H9 (cell line): ENCODE results near the gene SUV39H1. TPM values are rescaled to one million over a fixed set of nuclear protein-coding genes. Genes with fewer than 3 reads are reported as not detected.

Experiments
- DNase-seq: peaks from one replicate; pipeline ENCODE4 v3.0.0-alpha.2; 2017
- H2AFZ ChIP-seq: one replicate; pipeline ENCODE4 v1.6.1; 2013; ENCODE audit warnings: mild to moderate bottlenecking, low read length, control low read depth, moderate library complexity
- H2AK5ac ChIP-seq: 2 replicates; pipeline ENCODE4 v1.6.1; 2013; ENCODE audit warnings: low read length, control low read depth, mixed read lengths; ENCODE audit not compliant: insufficient read length
- H2BK120ac ChIP-seq: one replicate; pipeline ENCODE4 v1.6.1; 2013; ENCODE audit warnings: low read depth, mild to moderate bottlenecking, low read length, control low read depth, inconsistent platforms; ENCODE audit not compliant: poor library complexity, severe bottlenecking
- H2BK12ac ChIP-seq: 2 replicates; pipeline ENCODE4 v1.6.1; 2013; ENCODE audit warnings: low read length, control low read depth, mixed read lengths, low read depth; ENCODE audit not compliant: insufficient read length
- H2BK15ac ChIP-seq: 2 replicates; pipeline ENCODE4 v1.6.1; 2013; ENCODE audit warnings: low read depth, low read length, control low read depth
- H2BK20ac ChIP-seq: one replicate; pipeline ENCODE4 v1.6.1; 2013; ENCODE audit warnings: low read depth, mild to moderate bottlenecking, low read length, control low read depth, inconsistent platforms; ENCODE audit not compliant: poor library complexity, severe bottlenecking
- H2BK5ac ChIP-seq: 2 replicates; pipeline ENCODE4 v1.6.1; 2013; ENCODE audit warnings: low read length, control low read depth, mixed read lengths; ENCODE audit not compliant: insufficient read length
- H3K14ac ChIP-seq: 2 replicates; pipeline ENCODE4 v1.6.1; 2013; ENCODE audit warnings: low read length, control low read depth; ENCODE audit not compliant: insufficient read depth
- H3K18ac ChIP-seq: 2 replicates; pipeline ENCODE4 v1.6.1; 2013; ENCODE audit warnings: low read depth, mild to moderate bottlenecking, mixed read lengths, low read length, control low read depth; ENCODE audit not compliant: insufficient read length
- H3K23ac ChIP-seq: 2 replicates; pipeline ENCODE4 v1.6.1; 2013; ENCODE audit warnings: low read length, control low read depth, mixed read lengths, low read depth; ENCODE audit not compliant: insufficient read length
- H3K23me2 ChIP-seq: 2 replicates; pipeline ENCODE4 v1.6.1; 2013; ENCODE audit warnings: low read depth, mild to moderate bottlenecking, mixed read lengths, low read length, control low read depth; ENCODE audit not compliant: insufficient read length, poor library complexity, severe bottlenecking
- H3K27ac ChIP-seq: 2 replicates; pipeline ENCODE4 v1.5.1; 2013; ENCODE audit warnings: low read length, control low read depth, mixed read lengths, low read depth; ENCODE audit not compliant: insufficient read length
- H3K27me3 ChIP-seq: 2 replicates; pipeline ENCODE4 v1.6.1; 2013; ENCODE audit warnings: low read length, control low read depth, inconsistent platforms; ENCODE audit not compliant: insufficient read depth
- H3K4ac ChIP-seq: 2 replicates; pipeline ENCODE4 v1.6.1; 2013; ENCODE audit warnings: low read depth, mild to moderate bottlenecking, control low read depth, inconsistent platforms, low read length, moderate library complexity
- H3K4me1 ChIP-seq: 2 replicates; pipeline ENCODE4 v1.6.1; 2013; ENCODE audit warnings: low read length, control low read depth, inconsistent platforms; ENCODE audit not compliant: insufficient read depth
- H3K4me2 ChIP-seq: 2 replicates; pipeline ENCODE4 v1.6.1; 2013; ENCODE audit warnings: low read length, control low read depth, mixed read lengths; ENCODE audit not compliant: insufficient read length, insufficient read depth
- H3K56ac ChIP-seq: 2 replicates; pipeline ENCODE4 v1.6.1; 2013; ENCODE audit warnings: low read depth, mild to moderate bottlenecking, mixed read lengths, low read length, control low read depth; ENCODE audit not compliant: insufficient read length
- H3K79me1 ChIP-seq: 2 replicates; pipeline ENCODE4 v1.6.1; 2013; ENCODE audit warnings: low read depth, mild to moderate bottlenecking, moderate library complexity, low read length, control low read depth, inconsistent platforms; ENCODE audit not compliant: insufficient read depth, poor library complexity, severe bottlenecking
- H3K79me2 ChIP-seq: 2 replicates; pipeline ENCODE4 v1.6.1; 2013; ENCODE audit warnings: low read length, control low read depth, inconsistent platforms; ENCODE audit not compliant: insufficient read depth
- H3K9ac ChIP-seq: 2 replicates; pipeline ENCODE4 v1.6.1; 2013; ENCODE audit warnings: low read length, control low read depth, mixed read lengths; ENCODE audit not compliant: insufficient read length; ENCODE audit errors: extremely low read depth
- H3K9me3 ChIP-seq: one replicate; pipeline ENCODE4 v1.6.1; 2013; ENCODE audit warnings: low read depth, low read length, inconsistent platforms; ENCODE audit not compliant: control insufficient read depth
- H3T11ph ChIP-seq: one replicate; pipeline ENCODE4 v1.6.1; 2013; ENCODE audit warnings: mild to moderate bottlenecking, low read length, control low read depth, inconsistent platforms
- H4K20me1 ChIP-seq: one replicate; pipeline ENCODE4 v1.6.1; 2013; ENCODE audit not compliant: control insufficient read depth, insufficient read length, insufficient read depth
- H4K5ac ChIP-seq: 2 replicates; pipeline ENCODE4 v1.6.1; 2013; ENCODE audit warnings: low read depth, mild to moderate bottlenecking, mixed read lengths, low read length, control low read depth; ENCODE audit not compliant: insufficient read length
- H4K8ac ChIP-seq: replicated peaks from 2 replicates; pipeline ENCODE4 v1.6.1; 2013; ENCODE audit warnings: low read length, control low read depth, mixed read lengths, low read depth; ENCODE audit not compliant: insufficient read length
- H4K91ac ChIP-seq: 2 replicates; pipeline ENCODE4 v1.6.1; 2013; ENCODE audit warnings: low read depth, mild to moderate bottlenecking, moderate library complexity, mixed read lengths, low read length, control low read depth; ENCODE audit not compliant: insufficient read length
- H3K27ac Mint-ChIP-seq, 3 experiments: 2 replicates in 2 of 3; 3 replicates in 1 of 3; pipeline ENCODE4 v1.8.0; 2020 to 2021; ENCODE audit warnings: mixed read lengths in 3 of 3, mild to moderate bottlenecking in 1 of 3, moderate library complexity in 1 of 3
- H3K27me3 Mint-ChIP-seq: 2 replicates; pipeline ENCODE4 v1.8.0; 2021; ENCODE audit warnings: low read depth, mild to moderate bottlenecking, moderate library complexity, mixed read lengths
- H3K36me3 Mint-ChIP-seq, 3 experiments: 2 replicates in 2 of 3; 3 replicates in 1 of 3; pipeline ENCODE4 v1.8.0; 2020 to 2021; ENCODE audit warnings: low read depth in 3 of 3, mixed read lengths in 3 of 3; ENCODE audit not compliant: insufficient read depth in 1 of 3
- H3K4me1 Mint-ChIP-seq, 2 experiments: 2 replicates each; pipeline ENCODE4 v1.8.0; 2020; ENCODE audit warnings: mixed read lengths in 2 of 2
- H3K4me3 Mint-ChIP-seq, 2 experiments: 2 replicates in 1 of 2; 3 replicates in 1 of 2; pipeline ENCODE4 v1.8.0; 2020 to 2021; ENCODE audit warnings: mild to moderate bottlenecking in 2 of 2, mixed read lengths in 2 of 2, moderate library complexity in 1 of 2
- H3K9me3 Mint-ChIP-seq, 2 experiments: 2 replicates in 1 of 2; 3 replicates in 1 of 2; pipeline ENCODE4 v1.8.0; 2020; ENCODE audit warnings: mild to moderate bottlenecking in 2 of 2, mixed read lengths in 2 of 2, moderate library complexity in 1 of 2
- CTCF ChIP-seq: fragments of 200-600 bp; sonication (generic); conservative IDR thresholded peaks from 3 replicates; pipeline ENCODE4 v1.8.0; 2021; ENCODE audit warnings: antibody characterized with exemption, mild to moderate bottlenecking
- WGBS: extraction: QIAGEN DNeasy Blood & Tissue Kit; methylation state at CpG from one replicate; pipeline ENCODE4 v1.1.7; 2013; ENCODE audit warnings: missing lambda C conversion rate, low lambda C conversion rate, mixed read lengths; ENCODE audit not compliant: insufficient read length; ENCODE audit errors: extremely low coverage; 5-methylcytosine and 5-hydroxymethylcytosine counted together
- total RNA-seq: library from RNA; stranded (reverse); gene quantifications from 2 replicates; pipeline ENCODE4 v1.2.1, GENCODE V29; 2021

The SUV39H1 gene
- total RNA-seq, 1 experiment from 2014 or later = 16.2 TPM

GRCh38 chrX:48714573-48714972 lies 18.0 kb downstream of the SUV39H1 start:
- Histone ChIP-seq H3K9me3 (peaks cover 50% of the 10 kb centered on the region), H3K27me3 (no peaks in the 10 kb centered on the region; the same call in 1 of the 2 replicates), H2BK12ac (no peak overlapping the region), H4K91ac (no peak overlapping the region), H3T11ph (no peak overlapping the region), H2AFZ (no peak overlapping the region), H3K14ac (no peak overlapping the region), H3K23me2 (no peaks in the 10 kb centered on the region), H2BK5ac (no peak overlapping the region), H3K9ac (no peak overlapping the region), H4K20me1 (no peaks in the 10 kb centered on the region), H2BK15ac (no peak overlapping the region), H3K23ac (no peak overlapping the region), H3K27ac (no peak overlapping the region), H4K8ac (no peak overlapping the region), H3K18ac (no peak overlapping the region), H2BK20ac (no peak overlapping the region), H3K79me2 (no peaks in the 10 kb centered on the region), H4K5ac (no peak overlapping the region), H3K56ac (no peak overlapping the region), H3K4me2 (no peak overlapping the region), H3K4ac (no peak overlapping the region), H2AK5ac (no peak overlapping the region), H3K4me1 (no peaks in the 10 kb centered on the region), H3K79me1 (no peaks in the 10 kb centered on the region), H2BK120ac (no peak overlapping the region)
- H3K27me3 Mint-ChIP-seq = peaks cover 51% of the 10 kb centered on the region
- H3K36me3 Mint-ChIP-seq = peaks cover 0 to 4% (median 2%) of the 10 kb centered on the region in 3 experiments; a peak in 4 of 7 replicates
- peaks cover 78 to 79% of the 10 kb centered on the region in 2 experiments for H3K9me3 Mint-ChIP-seq
- H3K4me3 Mint-ChIP-seq = no peak overlapping the region
- no peaks in the 10 kb centered on the region for H3K4me1 Mint-ChIP-seq
- no peak for TF ChIP-seq CTCF
- WGBS = no CpG with 5 or more reads among the region's 5 CpGs
- H3K27ac Mint-ChIP-seq = no peak overlapping the region
- no peak for DNase-seq
